ENCODE results near the gene PLEKHM3. TPM values are rescaled to one million over a fixed set of nuclear protein-coding genes. Genes with fewer than 3 reads are reported as not detected.

The PLEKHM3 gene
- total and polyA plus RNA-seq, 2 of the 4 experiments (the other 2 are of a cell fraction): 2.4 to 11.3 TPM

DNA sequence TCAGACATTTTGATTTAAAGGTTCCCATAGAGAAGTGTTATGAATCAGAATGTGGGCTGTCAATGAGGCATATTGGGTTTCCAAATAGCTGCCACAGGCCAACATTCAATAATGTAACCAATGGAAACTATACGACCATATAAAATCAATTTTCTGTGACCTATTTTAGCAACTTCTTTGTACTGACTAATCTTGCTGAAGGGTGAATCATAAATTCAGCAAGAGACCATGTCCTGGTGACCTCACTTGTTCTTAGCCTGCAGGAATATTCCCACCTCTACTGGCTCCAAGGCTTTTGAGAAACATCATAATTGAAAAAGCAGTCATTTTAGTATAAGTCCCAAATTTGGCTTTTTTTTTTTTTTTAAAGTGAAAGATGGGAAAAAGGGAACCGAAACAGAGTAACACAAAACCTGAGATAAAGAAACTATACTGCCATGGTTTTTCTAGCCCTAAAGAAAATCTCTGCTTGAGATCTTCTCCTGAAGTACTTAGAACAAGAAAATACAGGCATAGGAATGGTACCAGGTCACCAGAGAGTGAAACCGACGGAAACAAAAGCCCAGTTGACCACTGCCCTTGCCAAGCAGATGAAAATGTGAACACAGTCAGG lies 32.1 kb downstream of the PLEKHM3 start:
- Histone ChIP-seq H3K27ac (ENCODE audit: insufficient read depth, low read length) (no peak overlapping the region), H2BK20ac (ENCODE audit: low read depth, low read length) (no peak overlapping the region), H2BK120ac (ENCODE audit: low read depth, low read length) (no peak overlapping the region), H3K14ac (replicated peaks; ENCODE audit: low read depth, low read length) (no peak overlapping the region), H4K8ac (ENCODE audit: low read depth in 2 of 2, low read length in 2 of 2) (no peak overlapping the region), H4K20me1 (ENCODE audit: insufficient read depth, low read length) (no peaks in the 10 kb centered on the region), H3K18ac (ENCODE audit: low read depth, low read length) (no peak overlapping the region), H2BK15ac (ENCODE audit: low read depth, low read length) (no peak overlapping the region), H3K9me1 (ENCODE audit: insufficient read depth, low read length) (no peaks in the 10 kb centered on the region), H3K4me3 (ENCODE audit: insufficient read depth, low read depth, low read length) (no peak overlapping the region), H3K9me3 (ENCODE audit: control insufficient read depth, insufficient read depth, low read length) (no peaks in the 10 kb centered on the region), H4K5ac (ENCODE audit: low read depth, low read length) (no peak overlapping the region), H3K9ac (ENCODE audit: low read depth, low read length) (no peak overlapping the region), H2BK5ac (ENCODE audit: low read depth, low read length, poor library complexity, severe bottlenecking) (no peak overlapping the region), H3K4ac (ENCODE audit: low read depth, low read length) (no peak overlapping the region), H3K79me1 (ENCODE audit: low read depth in 1 of 2, low read length in 2 of 2) (peaks cover 3 to 7% of the 10 kb centered on the region in 2 experiments; a peak in 1 of 4 replicates), H2AK5ac (ENCODE audit: low read depth, low read length) (no peak overlapping the region), H4K91ac (ENCODE audit: insufficient read depth, low read depth, low read length) (no peak overlapping the region), H3K4me2 (ENCODE audit: low read depth, low read length) (no peak overlapping the region), H3K4me1 (ENCODE audit: control insufficient read depth, insufficient read depth, low read length) (no peaks in the 10 kb centered on the region; the same call in 1 of the 2 replicates), H3K23ac (ENCODE audit: low read depth, low read length) (no peak overlapping the region), H2AFZ (replicated peaks; ENCODE audit: low read length, poor library complexity) (no peak overlapping the region), H2AK9ac (replicated peaks; ENCODE audit: low read depth, low read length, poor library complexity) (no peak overlapping the region), H3K56ac (ENCODE audit: extremely low read depth, insufficient read depth, low read length) (no peak overlapping the region), H3K27me3 (ENCODE audit: control insufficient read depth, insufficient read depth, low read length) (no peaks in the 10 kb centered on the region), H3K36me3 (ENCODE audit: control insufficient read depth, insufficient read depth, low read length) (no peaks in the 10 kb centered on the region)
- WGBS, 2 experiments (ENCODE audit: extremely low coverage in 2 of 2, insufficient read length in 1 of 2): 100% methylated on average over 1 of the region's 4 CpGs; no CpG with 5 or more reads in 1 of the 2 experiments
- CTCF ChIA-PET: interaction anchor here (1.4 kb wide), 1 partner anchor 19 kb away, joined by 4 read pairs; no protein-coding TSS in a partner anchor
- intact Hi-C loops (cut with micrococcal nuclease) (no loop called here), in situ Hi-C loops (cut with MboI; ENCODE audit: low sequenced_read_pairs) (no loop called here), dilution Hi-C loops (cut with HindIII; ENCODE audit: low sequenced_read_pairs, unreplicated experiment) (no loop called here)
- ATAC-seq (ENCODE audit: low read depth): peak; percentile 48; the same call in 1 of the 2 replicates
- TF ChIP-seq RCOR1 (IDR thresholded peaks at IDR 0.05; ENCODE audit: insufficient replicate concordance, low read length): no peak
- TF ChIP-seq CEBPB (IDR thresholded peaks at IDR 0.05; ENCODE audit: low read depth, low read length): peak; percentile 19; the same call in 1 of the 2 replicates
- TF ChIP-seq, protein P1, sequence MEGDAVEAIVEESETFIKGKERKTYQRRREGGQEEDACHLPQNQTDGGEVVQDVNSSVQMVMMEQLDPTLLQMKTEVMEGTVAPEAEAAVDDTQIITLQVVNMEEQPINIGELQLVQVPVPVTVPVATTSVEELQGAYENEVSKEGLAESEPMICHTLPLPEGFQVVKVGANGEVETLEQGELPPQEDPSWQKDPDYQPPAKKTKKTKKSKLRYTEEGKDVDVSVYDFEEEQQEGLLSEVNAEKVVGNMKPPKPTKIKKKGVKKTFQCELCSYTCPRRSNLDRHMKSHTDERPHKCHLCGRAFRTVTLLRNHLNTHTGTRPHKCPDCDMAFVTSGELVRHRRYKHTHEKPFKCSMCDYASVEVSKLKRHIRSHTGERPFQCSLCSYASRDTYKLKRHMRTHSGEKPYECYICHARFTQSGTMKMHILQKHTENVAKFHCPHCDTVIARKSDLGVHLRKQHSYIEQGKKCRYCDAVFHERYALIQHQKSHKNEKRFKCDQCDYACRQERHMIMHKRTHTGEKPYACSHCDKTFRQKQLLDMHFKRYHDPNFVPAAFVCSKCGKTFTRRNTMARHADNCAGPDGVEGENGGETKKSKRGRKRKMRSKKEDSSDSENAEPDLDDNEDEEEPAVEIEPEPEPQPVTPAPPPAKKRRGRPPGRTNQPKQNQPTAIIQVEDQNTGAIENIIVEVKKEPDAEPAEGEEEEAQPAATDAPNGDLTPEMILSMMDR (conservative IDR thresholded peaks at IDR 0.05; ENCODE audit: low read depth, low read length): no peak
- TF ChIP-seq SMC3 (IDR thresholded peaks at IDR 0.05; ENCODE audit: low read depth, low read length): no peak
- TF ChIP-seq RAD21 (IDR thresholded peaks at IDR 0.05; ENCODE audit: low read length): no peak
- BruUV-seq (replicated peaks): no TSS peak
- POLR2A ChIA-PET (ENCODE audit: unreplicated experiment): no interaction called here
- DNase-seq: peak; percentile 77

All from IMR-90 (cell line).